Measurements from ENCODE around the gene UBE4B. TPM values are rescaled to one million over a fixed set of nuclear protein-coding genes. Genes with fewer than 3 reads are reported as not detected.
"Not testable (repeated sequence)": the region's sequence is repeated elsewhere in the genome, so short reads cannot be mapped to it uniquely, and the experiment has no call there.

UBE4B gene
- total RNA-seq, 1 experiment from 2014 or later: 37.0 TPM

- Histone ChIP-seq H3K4me1 (ENCODE audit: low read length) (peaks cover 3% of the 10 kb centered on the region; the same call in 1 of the 2 replicates), H3K4me3 (ENCODE audit: low read length) (no peak overlapping the region), H3K4me2 (ENCODE audit: low read depth, low read length, poor library complexity, severe bottlenecking) (no peak overlapping the region), H2AFZ (ENCODE audit: low read length) (no peak overlapping the region), H3K36me3 (ENCODE audit: insufficient read depth, low read length) (no peaks in the 10 kb centered on the region), H3K79me2 (ENCODE audit: low read length) (peaks cover 40% of the 10 kb centered on the region), H3K9ac (ENCODE audit: low read length) (no peak overlapping the region), H3K9me3 (ENCODE audit: low read length) (no peaks in the 10 kb centered on the region), H3K27ac (ENCODE audit: low read length) (no peak overlapping the region), H4K20me1 (ENCODE audit: insufficient read depth, low read depth, low read length) (no peaks in the 10 kb centered on the region), H3K27me3 (ENCODE audit: low read length) (no peaks in the 10 kb centered on the region), H3K9me2 (replicated peaks; ENCODE audit: insufficient read depth, low read length) (no peaks in the 10 kb centered on the region)
- DNase-seq: no peak
Observed at GRCh38 chr1:10071640-10072039, 38.9 kb downstream of the UBE4B start.

GRCh38 chr1:10073371-10073770 is 40.6 kb downstream of the UBE4B start:
- H3K27ac ChIP-seq (ENCODE audit: low read length); H3K9me3 ChIP-seq (ENCODE audit: low read length); DNase-seq; H3K9ac ChIP-seq (ENCODE audit: low read length); H4K20me1 ChIP-seq (ENCODE audit: insufficient read depth, low read depth, low read length); H3K36me3 ChIP-seq (ENCODE audit: insufficient read depth, low read length); H3K27me3 ChIP-seq (ENCODE audit: low read length); H3K4me3 ChIP-seq (ENCODE audit: low read length); H3K4me2 ChIP-seq (ENCODE audit: low read depth, low read length, poor library complexity, severe bottlenecking); H3K9me2 ChIP-seq (replicated peaks; ENCODE audit: insufficient read depth, low read length); H2AFZ ChIP-seq (ENCODE audit: low read length); H3K4me1 ChIP-seq (ENCODE audit: low read length): not testable (repeated sequence)
- peaks cover 36% of the 10 kb centered on the region for H3K79me2 ChIP-seq (ENCODE audit: low read length)

GRCh38 chr1:10074059-10074851 is 41.5 kb downstream of the UBE4B start:
- no peak for DNase-seq
- no peak overlapping the region for H2AFZ ChIP-seq (ENCODE audit: low read length)
- H3K4me1 ChIP-seq (ENCODE audit: low read length): peaks cover 3% of the 10 kb centered on the region; the same call in 1 of the 2 replicates
- no peak overlapping the region for H3K27ac ChIP-seq (ENCODE audit: low read length)
- H3K9ac ChIP-seq (ENCODE audit: low read length): no peak overlapping the region
- H3K4me2 ChIP-seq (ENCODE audit: low read depth, low read length, poor library complexity, severe bottlenecking): no peak overlapping the region
- peaks cover 30% of the 10 kb centered on the region for H3K79me2 ChIP-seq (ENCODE audit: low read length)
- H3K9me3 ChIP-seq (ENCODE audit: low read length): no peaks in the 10 kb centered on the region
- no peak overlapping the region for H3K4me3 ChIP-seq (ENCODE audit: low read length)
- no peaks in the 10 kb centered on the region for H3K27me3 ChIP-seq (ENCODE audit: low read length)
- no peaks in the 10 kb centered on the region for H4K20me1 ChIP-seq (ENCODE audit: insufficient read depth, low read depth, low read length)
- no peaks in the 10 kb centered on the region for H3K36me3 ChIP-seq (ENCODE audit: insufficient read depth, low read length)
- no peaks in the 10 kb centered on the region for H3K9me2 ChIP-seq (replicated peaks; ENCODE audit: insufficient read depth, low read length)

DNA sequence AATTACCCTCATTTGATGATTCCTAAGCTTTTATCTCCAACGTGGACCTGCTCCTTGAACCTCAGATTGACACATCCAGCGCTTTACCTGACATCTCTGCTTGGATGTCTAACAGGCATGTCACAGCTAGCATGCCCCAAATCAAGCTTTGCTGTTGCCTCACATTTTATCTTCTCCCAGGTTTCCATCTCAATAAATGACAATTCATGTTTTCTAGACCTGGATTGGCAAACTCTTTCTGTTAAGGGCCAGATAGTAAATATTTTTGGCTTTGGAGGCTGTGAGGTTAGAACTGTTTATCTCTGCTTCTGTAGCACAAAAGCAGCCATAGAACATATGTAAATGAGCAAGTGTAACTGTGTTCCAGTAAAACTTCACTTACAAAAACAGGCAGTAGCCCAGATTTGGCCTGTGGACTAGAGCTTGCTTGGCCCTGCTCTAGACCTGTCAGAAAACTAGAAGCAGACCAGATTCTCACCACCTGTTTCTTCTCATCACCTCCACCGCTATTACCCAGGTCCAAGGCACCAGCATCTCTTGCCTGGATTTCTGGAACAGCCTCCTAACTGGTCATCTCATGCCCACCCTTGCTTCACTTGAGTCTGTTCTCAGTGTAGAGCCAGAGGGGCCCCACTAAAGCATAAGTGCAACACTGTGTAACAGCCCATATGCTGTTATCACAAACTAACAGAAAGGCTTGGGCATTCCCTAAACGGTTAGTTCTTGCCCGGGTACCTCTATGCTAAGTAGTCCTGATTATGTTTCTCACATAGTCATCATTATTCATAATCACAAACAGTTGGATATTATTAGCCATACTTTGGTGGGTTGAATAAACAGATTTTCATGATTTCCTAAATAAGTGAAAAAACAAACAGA is 42.3 kb downstream of the UBE4B start:
- H3K9me2 ChIP-seq (replicated peaks; ENCODE audit: insufficient read depth, low read length): no peaks in the 10 kb centered on the region
- H3K36me3 ChIP-seq (ENCODE audit: insufficient read depth, low read length): no peaks in the 10 kb centered on the region
- no peak overlapping the region for H3K4me3 ChIP-seq (ENCODE audit: low read length)
- no peaks in the 10 kb centered on the region for H4K20me1 ChIP-seq (ENCODE audit: insufficient read depth, low read depth, low read length)
- no peak for DNase-seq
- H2AFZ ChIP-seq (ENCODE audit: low read length): no peak overlapping the region
- H3K9ac ChIP-seq (ENCODE audit: low read length): no peak overlapping the region
- H3K27ac ChIP-seq (ENCODE audit: low read length): no peak overlapping the region
- H3K9me3 ChIP-seq (ENCODE audit: low read length): no peaks in the 10 kb centered on the region
- no peaks in the 10 kb centered on the region for H3K4me1 ChIP-seq (ENCODE audit: low read length)
- no peaks in the 10 kb centered on the region for H3K27me3 ChIP-seq (ENCODE audit: low read length)
- H3K4me2 ChIP-seq (ENCODE audit: low read depth, low read length, poor library complexity, severe bottlenecking): no peak overlapping the region
- peaks cover 22% of the 10 kb centered on the region for H3K79me2 ChIP-seq (ENCODE audit: low read length)

DNA sequence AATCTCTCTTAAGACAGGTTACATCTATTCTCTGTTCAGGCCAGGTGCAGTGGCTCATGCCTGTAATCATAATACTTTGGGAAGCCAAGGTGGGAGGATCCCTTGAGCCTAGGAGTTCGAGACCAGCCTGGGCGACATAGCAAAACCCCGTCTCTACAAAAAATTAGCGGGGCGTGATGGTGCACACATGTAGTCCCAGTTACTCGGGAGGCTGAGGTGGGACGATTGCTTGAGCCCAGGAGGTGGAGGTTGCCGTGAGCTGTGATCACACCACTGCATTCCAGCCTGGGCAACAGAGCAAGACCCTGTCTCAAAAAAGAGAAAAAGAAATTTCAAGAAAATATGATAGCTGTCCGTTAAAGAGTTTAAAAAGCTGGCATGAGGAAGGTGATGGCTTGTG is 43.0 kb downstream of the UBE4B start:
- Histone ChIP-seq H2AFZ (ENCODE audit: low read length) (no peak overlapping the region), H3K9me3 (ENCODE audit: low read length) (no peaks in the 10 kb centered on the region), H3K4me1 (ENCODE audit: low read length) (no peaks in the 10 kb centered on the region), H3K36me3 (ENCODE audit: insufficient read depth, low read length) (no peaks in the 10 kb centered on the region), H3K9me2 (replicated peaks; ENCODE audit: insufficient read depth, low read length) (no peaks in the 10 kb centered on the region), H3K4me2 (ENCODE audit: low read depth, low read length, poor library complexity, severe bottlenecking) (no peak overlapping the region), H3K79me2 (ENCODE audit: low read length) (peaks cover 17% of the 10 kb centered on the region), H3K27me3 (ENCODE audit: low read length) (no peaks in the 10 kb centered on the region), H3K4me3 (ENCODE audit: low read length) (no peak overlapping the region), H3K9ac (ENCODE audit: low read length) (no peak overlapping the region), H3K27ac (ENCODE audit: low read length) (no peak overlapping the region), H4K20me1 (ENCODE audit: insufficient read depth, low read depth, low read length) (no peaks in the 10 kb centered on the region)
- no peak for DNase-seq

DNA sequence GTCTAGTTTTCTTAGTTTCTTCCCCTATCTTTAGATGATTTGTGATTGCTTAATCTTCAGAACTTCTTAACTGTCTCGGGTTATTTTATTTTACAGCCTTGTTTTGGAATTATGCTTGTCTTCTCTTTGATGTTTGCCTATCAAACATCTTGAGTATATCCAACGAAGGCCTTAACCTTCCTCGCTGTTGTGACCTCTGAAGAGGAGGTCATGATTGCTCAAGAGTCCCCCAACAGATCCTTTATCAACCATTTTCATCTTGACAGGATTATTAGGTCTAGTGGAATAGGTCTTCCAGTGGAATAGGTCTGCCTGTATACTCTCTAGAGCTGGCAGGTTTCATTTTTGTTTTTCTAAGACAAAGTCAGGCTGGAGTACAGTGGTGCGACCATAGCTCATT is 45.7 kb downstream of the UBE4B start:
- no peaks in the 10 kb centered on the region for H3K4me1 ChIP-seq (ENCODE audit: low read length)
- H3K79me2 ChIP-seq (ENCODE audit: low read length): peaks cover 17% of the 10 kb centered on the region; the same call in 1 of the 2 replicates
- DNase-seq: no peak
- H3K4me2 ChIP-seq (ENCODE audit: low read depth, low read length, poor library complexity, severe bottlenecking): no peak overlapping the region
- H3K9me2 ChIP-seq (replicated peaks; ENCODE audit: insufficient read depth, low read length): no peaks in the 10 kb centered on the region
- no peaks in the 10 kb centered on the region for H4K20me1 ChIP-seq (ENCODE audit: insufficient read depth, low read depth, low read length)
- H3K9me3 ChIP-seq (ENCODE audit: low read length): no peaks in the 10 kb centered on the region
- H3K9ac ChIP-seq (ENCODE audit: low read length): no peak overlapping the region
- no peak overlapping the region for H3K4me3 ChIP-seq (ENCODE audit: low read length)
- H3K36me3 ChIP-seq (ENCODE audit: insufficient read depth, low read length): no peaks in the 10 kb centered on the region
- no peak overlapping the region for H2AFZ ChIP-seq (ENCODE audit: low read length)
- H3K27ac ChIP-seq (ENCODE audit: low read length): no peak overlapping the region
- no peaks in the 10 kb centered on the region for H3K27me3 ChIP-seq (ENCODE audit: low read length)

DNA sequence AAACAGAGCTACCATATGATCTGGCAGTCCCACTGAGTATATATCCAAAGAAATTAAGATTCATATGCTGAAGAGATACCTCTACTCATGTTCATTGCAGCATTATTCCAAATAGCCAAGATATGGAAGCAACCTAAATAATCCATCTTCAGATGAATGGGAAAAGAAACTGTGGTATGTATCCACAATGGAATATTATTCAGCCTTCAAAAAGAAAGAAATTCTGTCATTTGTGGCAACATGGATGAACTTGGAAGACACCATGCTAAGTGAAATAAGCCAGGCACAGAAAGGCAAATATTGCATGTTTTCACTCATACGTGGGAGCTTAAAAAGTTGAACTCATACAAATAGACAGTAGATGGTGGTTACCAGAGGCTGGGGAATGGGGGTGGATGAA is 47.8 kb downstream of the UBE4B start:
- Histone ChIP-seq H2AFZ (ENCODE audit: low read length) (no peak overlapping the region), H3K27ac (ENCODE audit: low read length) (no peak overlapping the region), H3K4me1 (ENCODE audit: low read length) (no peaks in the 10 kb centered on the region), H3K9me3 (ENCODE audit: low read length) (no peaks in the 10 kb centered on the region), H3K4me3 (ENCODE audit: low read length) (no peak overlapping the region), H3K36me3 (ENCODE audit: insufficient read depth, low read length) (no peaks in the 10 kb centered on the region), H3K9ac (ENCODE audit: low read length) (no peak overlapping the region), H3K79me2 (ENCODE audit: low read length) (peaks cover 19% of the 10 kb centered on the region), H3K9me2 (replicated peaks; ENCODE audit: insufficient read depth, low read length) (no peaks in the 10 kb centered on the region), H3K27me3 (ENCODE audit: low read length) (no peaks in the 10 kb centered on the region), H3K4me2 (ENCODE audit: low read depth, low read length, poor library complexity, severe bottlenecking) (no peak overlapping the region), H4K20me1 (ENCODE audit: insufficient read depth, low read depth, low read length) (no peaks in the 10 kb centered on the region)
- no peak for DNase-seq

DNA sequence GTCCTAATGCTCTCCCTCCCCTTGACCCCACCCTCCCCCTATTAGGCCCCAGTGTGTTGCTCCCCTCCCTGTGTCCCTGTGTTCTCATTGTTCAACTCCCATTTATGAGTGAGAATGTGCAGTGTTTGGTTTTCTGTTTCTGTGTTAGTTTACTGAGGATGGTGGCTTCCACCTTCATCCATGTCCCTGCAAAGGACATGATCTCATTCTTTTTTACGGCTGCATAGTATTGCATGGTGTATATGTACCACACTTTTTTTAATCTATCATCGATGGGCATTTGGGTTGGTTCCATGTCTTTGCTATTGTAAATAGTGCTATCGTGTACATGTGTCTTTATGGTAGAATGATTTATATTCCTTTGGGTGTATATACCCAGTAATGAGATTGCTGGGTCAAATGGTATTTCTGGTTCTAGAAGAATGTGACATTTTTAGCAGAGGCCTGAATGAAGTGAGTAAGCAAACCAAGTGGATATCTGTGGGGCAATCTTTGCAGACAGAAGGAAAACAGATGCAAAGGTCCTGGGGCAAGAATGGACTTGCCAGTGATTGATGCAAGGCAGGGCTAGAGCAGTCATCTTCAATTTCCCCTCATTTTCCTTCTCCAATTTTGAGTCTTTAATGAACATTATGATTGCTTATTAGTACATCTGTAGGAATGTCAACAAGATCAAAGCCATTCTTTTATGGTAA is 50.2 kb downstream of the UBE4B start:
- H3K27me3 ChIP-seq (ENCODE audit: low read length): no peaks in the 10 kb centered on the region
- H3K79me2 ChIP-seq (ENCODE audit: low read length): peaks cover 21% of the 10 kb centered on the region
- H3K36me3 ChIP-seq (ENCODE audit: insufficient read depth, low read length): no peaks in the 10 kb centered on the region
- no peak overlapping the region for H3K4me3 ChIP-seq (ENCODE audit: low read length)
- no peak overlapping the region for H3K27ac ChIP-seq (ENCODE audit: low read length)
- no peak overlapping the region for H2AFZ ChIP-seq (ENCODE audit: low read length)
- no peak overlapping the region for H3K9ac ChIP-seq (ENCODE audit: low read length)
- no peaks in the 10 kb centered on the region for H4K20me1 ChIP-seq (ENCODE audit: insufficient read depth, low read depth, low read length)
- H3K4me1 ChIP-seq (ENCODE audit: low read length): no peaks in the 10 kb centered on the region
- no peak for DNase-seq
- no peaks in the 10 kb centered on the region for H3K9me3 ChIP-seq (ENCODE audit: low read length)
- no peak overlapping the region for H3K4me2 ChIP-seq (ENCODE audit: low read depth, low read length, poor library complexity, severe bottlenecking)
- H3K9me2 ChIP-seq (replicated peaks; ENCODE audit: insufficient read depth, low read length): no peaks in the 10 kb centered on the region
